Type B pancreatic cell (in vitro differentiated cells): ENCODE data around the gene PAEP. TPM values are rescaled to one million over a fixed set of nuclear protein-coding genes. Genes with fewer than 3 reads are reported as not detected.
"Not testable (repeated sequence)": the region's sequence is repeated elsewhere in the genome, so short reads cannot be mapped to it uniquely, and the experiment has no call there.

Source experiments
- DNase-seq: peaks from one replicate; pipeline ENCODE4 v3.0.0; 2021; ENCODE audit warnings: mixed read lengths; ENCODE audit not compliant: unreplicated experiment; ENCODE audit errors: extremely low spot score
- H3K27ac Mint-ChIP-seq: 2 replicates; pipeline ENCODE4 v1.8.0; 2021; ENCODE audit warnings: mild to moderate bottlenecking, mixed read lengths
- H3K27me3 Mint-ChIP-seq: 2 replicates; pipeline ENCODE4 v1.8.0; 2021; ENCODE audit warnings: mixed read lengths
- H3K36me3 Mint-ChIP-seq: 2 replicates; pipeline ENCODE4 v1.8.0; 2021; ENCODE audit warnings: mixed read lengths
- H3K4me1 Mint-ChIP-seq: one replicate; pipeline ENCODE4 v1.8.0; 2021; ENCODE audit warnings: mixed read lengths; ENCODE audit not compliant: unreplicated experiment
- H3K4me3 Mint-ChIP-seq: 2 replicates; pipeline ENCODE4 v1.8.0; 2021; ENCODE audit warnings: mild to moderate bottlenecking, mixed read lengths
- H3K9me3 Mint-ChIP-seq: 2 replicates; pipeline ENCODE4 v1.8.0; 2021; ENCODE audit warnings: mixed read lengths
- CTCF ChIP-seq: fragments of 200-600 bp; sonication (generic); conservative IDR thresholded peaks from 2 replicates; pipeline ENCODE4 v1.5.0; 2021; ENCODE audit warnings: antibody characterized with exemption, mild to moderate bottlenecking
- total RNA-seq: library from RNA; stranded (reverse); gene quantifications from 2 replicates; pipeline ENCODE4 v1.2.1, GENCODE V29; 2021; ENCODE audit warnings: low replicate concordance

Gene PAEP
- total RNA-seq, 1 donor from 2014 or later: not detected

- Mint-ChIP-seq H3K9me3 (no peaks in the 10 kb centered on the region), H3K36me3 (no peaks in the 10 kb centered on the region), H3K27ac (no peak overlapping the region), H3K27me3 (peaks cover 9% of the 10 kb centered on the region), H3K4me1 (no peaks in the 10 kb centered on the region), H3K4me3 (no peak overlapping the region)
- no peak for TF ChIP-seq CTCF
- DNase-seq: peak; percentile 61
Observed at GRCh38 chr9:135531096-135531495, 30.5 kb upstream of the PAEP start.

- no peak for DNase-seq
- no peaks in the 10 kb centered on the region for H3K9me3 Mint-ChIP-seq
- H3K27me3 Mint-ChIP-seq: peaks cover 26% of the 10 kb centered on the region
- no peaks in the 10 kb centered on the region for H3K36me3 Mint-ChIP-seq
- no peaks in the 10 kb centered on the region for H3K4me1 Mint-ChIP-seq
- no peak overlapping the region for H3K27ac Mint-ChIP-seq
- TF ChIP-seq CTCF: no peak
- no peak overlapping the region for H3K4me3 Mint-ChIP-seq
Observed at GRCh38 chr9:135533113-135533512, 28.4 kb upstream of the PAEP start.

GRCh38 chr9:135533674-135534073 is 27.9 kb upstream of the PAEP start:
- Mint-ChIP-seq H3K4me1 (no peaks in the 10 kb centered on the region), H3K27me3 (peaks cover 31% of the 10 kb centered on the region), H3K4me3 (no peak overlapping the region), H3K36me3 (no peaks in the 10 kb centered on the region), H3K27ac (no peak overlapping the region), H3K9me3 (no peaks in the 10 kb centered on the region)
- DNase-seq: no peak
- TF ChIP-seq CTCF: no peak

- peaks cover 34% of the 10 kb centered on the region for H3K27me3 Mint-ChIP-seq
- peak; percentile 55 for DNase-seq
- not testable (repeated sequence) for H3K36me3 Mint-ChIP-seq, H3K4me3 Mint-ChIP-seq, H3K9me3 Mint-ChIP-seq, H3K4me1 Mint-ChIP-seq, H3K27ac Mint-ChIP-seq
Observed at GRCh38 chr9:135534192-135534711, 27.3 kb upstream of the PAEP start.

- H3K4me3 Mint-ChIP-seq, H3K27ac Mint-ChIP-seq, H3K9me3 Mint-ChIP-seq, H3K36me3 Mint-ChIP-seq, H3K4me1 Mint-ChIP-seq: not testable (repeated sequence)
- H3K27me3 Mint-ChIP-seq: peaks cover 37% of the 10 kb centered on the region
- peak; percentile 43 for DNase-seq
Observed at GRCh38 chr9:135534826-135535225, 26.7 kb upstream of the PAEP start.

- peak; percentile 44 for DNase-seq
- H3K4me1 Mint-ChIP-seq, H3K4me3 Mint-ChIP-seq, H3K9me3 Mint-ChIP-seq, H3K36me3 Mint-ChIP-seq, H3K27ac Mint-ChIP-seq: not testable (repeated sequence)
- H3K27me3 Mint-ChIP-seq: peaks cover 42% of the 10 kb centered on the region
Observed at GRCh38 chr9:135535631-135536030, 25.9 kb upstream of the PAEP start.

GRCh38 chr9:135536216-135536615 is 25.3 kb upstream of the PAEP start:
- H3K27ac Mint-ChIP-seq: no peak overlapping the region
- H3K4me1 Mint-ChIP-seq: no peaks in the 10 kb centered on the region
- TF ChIP-seq CTCF: no peak
- no peak overlapping the region for H3K4me3 Mint-ChIP-seq
- H3K27me3 Mint-ChIP-seq: peaks cover 42% of the 10 kb centered on the region
- DNase-seq: no peak
- no peaks in the 10 kb centered on the region for H3K36me3 Mint-ChIP-seq
- H3K9me3 Mint-ChIP-seq: no peaks in the 10 kb centered on the region

GRCh38 chr9:135543262-135543894 is 18.2 kb upstream of the PAEP start:
- not testable (repeated sequence) for H3K9me3 Mint-ChIP-seq, DNase-seq, H3K27ac Mint-ChIP-seq, H3K36me3 Mint-ChIP-seq, H3K4me1 Mint-ChIP-seq, H3K4me3 Mint-ChIP-seq
- H3K27me3 Mint-ChIP-seq: peaks cover 36% of the 10 kb centered on the region
